ENCODE measurements around the gene PCBP1. TPM values are rescaled to one million over a fixed set of nuclear protein-coding genes. Genes with fewer than 3 reads are reported as not detected.

The PCBP1 gene
- polyA plus RNA-seq, 2 of the 4 experiments (the other 2 are of a cell fraction) = 86.8 to 304 TPM

DNA sequence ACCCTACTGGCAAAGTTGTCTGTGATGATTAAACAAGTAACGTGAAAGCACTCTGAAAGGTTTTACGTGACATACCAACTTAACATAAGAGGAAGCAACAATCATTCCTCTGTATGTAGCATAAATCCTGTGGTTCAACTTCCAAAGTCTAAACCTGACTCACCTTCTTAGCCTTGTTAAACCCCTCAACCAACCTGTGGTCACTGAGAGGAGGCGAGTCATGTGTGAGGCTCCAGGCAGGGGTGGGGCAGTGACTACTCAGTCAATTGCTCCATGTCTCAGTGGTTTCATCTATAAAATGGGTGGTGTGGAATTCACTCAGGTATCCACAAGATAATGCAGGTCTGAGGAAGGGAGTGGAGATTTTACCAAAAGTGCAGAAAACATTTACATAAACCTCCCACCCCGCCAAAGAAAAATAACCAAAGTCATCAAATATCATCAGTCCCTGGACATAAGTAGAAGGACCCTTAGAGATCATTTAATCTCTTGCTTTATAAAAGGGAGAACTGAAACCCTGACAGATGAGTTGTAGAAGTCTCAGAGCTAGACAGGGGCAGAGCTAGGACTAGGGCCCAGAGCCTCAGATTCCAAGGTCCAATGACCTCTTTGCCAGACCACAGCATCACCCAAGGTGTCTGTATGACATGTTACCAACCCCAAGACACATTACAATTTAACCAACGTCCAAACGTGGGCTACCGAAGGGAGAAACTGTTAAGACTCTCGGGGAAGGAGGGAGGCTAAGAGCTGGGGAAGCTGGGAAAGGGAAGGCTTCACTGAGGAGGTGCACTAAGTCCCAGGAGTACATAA lies 3.7 kb upstream of the PCBP1 start:
- WGBS (ENCODE audit: missing lambda C conversion rate) = 84% methylated on average over 8 of the region's 8 CpGs
- Histone ChIP-seq H3K4me3 (no peak overlapping the region), H3K27ac (0 out of 6 replicates have a peak overlapping the region, but pooled peaks of 1 of the 2 experiments have one; percentile 27), H3K4me1 (peaks cover 20% of the 10 kb centered on the region), H3K4me2 (no peak overlapping the region), H3K9me3 (no peaks in the 10 kb centered on the region)
- no peak for TF ChIP-seq TP53 (CRISPR knock-in tag; IDR thresholded peaks at IDR 0.05)
- no peak for TF ChIP-seq MAFK (IDR thresholded peaks at IDR 0.05; ENCODE audit: partially characterized antibody)
- TF ChIP-seq, protein P1, sequence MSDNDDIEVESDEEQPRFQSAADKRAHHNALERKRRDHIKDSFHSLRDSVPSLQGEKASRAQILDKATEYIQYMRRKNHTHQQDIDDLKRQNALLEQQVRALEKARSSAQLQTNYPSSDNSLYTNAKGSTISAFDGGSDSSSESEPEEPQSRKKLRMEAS (IDR thresholded peaks at IDR 0.05) = no peak
- TF ChIP-seq MAZ (IDR thresholded peaks at IDR 0.05; ENCODE audit: borderline replicate concordance, low read depth, low read length) = no peak
- peak; percentile 72; the same call in 1 of the 2 replicates for TF ChIP-seq KDM1A (IDR thresholded peaks at IDR 0.05; ENCODE audit: low read depth)
- TF ChIP-seq, protein P2, sequence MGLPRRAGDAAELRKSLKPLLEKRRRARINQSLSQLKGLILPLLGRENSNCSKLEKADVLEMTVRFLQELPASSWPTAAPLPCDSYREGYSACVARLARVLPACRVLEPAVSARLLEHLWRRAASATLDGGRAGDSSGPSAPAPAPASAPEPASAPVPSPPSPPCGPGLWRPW (IDR thresholded peaks at IDR 0.05) = no peak
- no peak for TF ChIP-seq FOSL2 (IDR thresholded peaks at IDR 0.05)
- TF ChIP-seq FOSL2 (CRISPR knock-in tag; IDR thresholded peaks at IDR 0.05) = peak; percentile 48; the same call in 1 of the 2 replicates
- DNase-seq (ENCODE audit: low read depth in 1 of 2, low spot score in 1 of 2) = peak in 1 of 2 experiments; percentile 67
- ChIA-PET POLR2A (interaction anchor here (6.1 kb wide), 1 partner anchor 169 kb away, joined by 51 read pairs; the partner anchor contains the start of gene MXD1), CTCF (interaction anchor here (0.6 to 4.9 kb wide), 6 partner anchors 12 to 713 kb away, joined by 3 to 27 read pairs (median 8); partner anchors contain the start of gene MXD1)
- ATAC-seq = no peak
- FAIRE-seq = no peak

DNA sequence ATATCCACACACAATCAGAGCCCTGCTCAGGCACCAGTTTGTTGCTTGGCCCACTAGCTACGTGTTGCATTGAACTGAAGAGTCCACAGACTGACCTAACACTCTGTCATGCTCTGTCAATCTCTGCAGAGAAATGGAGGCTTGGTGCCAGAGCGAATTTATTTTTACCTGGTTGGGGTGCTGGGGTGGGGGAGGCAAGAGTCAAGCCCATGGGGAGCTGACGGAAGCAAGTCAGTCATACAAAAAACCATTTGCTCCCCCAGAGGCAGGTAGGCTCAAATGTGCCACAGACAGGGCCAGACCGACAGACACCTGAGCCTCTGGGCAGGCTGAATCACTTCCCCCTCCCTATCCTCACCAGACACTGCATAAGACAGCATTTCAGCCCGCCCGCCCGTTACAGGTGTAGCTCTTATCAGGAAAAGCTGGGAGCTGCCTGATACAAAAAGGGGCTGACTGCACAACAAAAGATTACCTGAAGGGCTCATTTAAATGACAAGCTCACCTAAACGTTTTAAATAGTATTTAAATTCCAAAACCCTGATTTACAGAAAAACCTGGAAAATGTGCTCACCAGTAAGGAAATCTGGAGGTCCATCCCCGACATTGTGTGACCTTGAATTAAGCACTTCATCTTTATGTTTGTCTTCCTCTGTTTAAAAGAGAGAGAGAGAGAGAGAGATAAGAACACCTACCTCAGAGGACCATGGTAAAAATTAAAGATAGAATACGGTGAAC lies 2.1 kb upstream of the PCBP1 start:
- Histone ChIP-seq H3K4me1 (peaks cover 28% of the 10 kb centered on the region), H3K4me2 (peak overlapping the region; percentile 91), H3K27ac (peak overlapping the region; percentile 96 to 100), H3K4me3 (no peak overlapping the region), H3K9me3 (no peaks in the 10 kb centered on the region)
- no peak for DNase-seq (ENCODE audit: low read depth in 1 of 2, low spot score in 1 of 2)
- ChIA-PET CTCF (interaction anchor here (0.6 to 4.9 kb wide), 10 partner anchors 9 to 218 kb away, joined by 3 to 27 read pairs (median 4); partner anchors contain the start of gene MXD1), POLR2A (interaction anchor here (0.9 to 6.1 kb wide), 5 partner anchors 24 to 171 kb away, joined by 3 to 51 read pairs (median 5); partner anchors contain the start of gene MXD1)
- no peak for FAIRE-seq
- 91% methylated on average over 10 of the region's 10 CpGs for WGBS (ENCODE audit: missing lambda C conversion rate)
- ATAC-seq = no peak
- TF ChIP-seq, protein P1 (IDR thresholded peaks at IDR 0.05) = no peak
- TF ChIP-seq EP300 (IDR thresholded peaks at IDR 0.05) (no peak), NFE2L2 (conservative IDR thresholded peaks at IDR 0.05; ENCODE audit: low read length) (no peak), HOXB13 (CRISPR knock-in tag; IDR thresholded peaks at IDR 0.05; ENCODE audit: low read depth) (no peak), RFX5 (IDR thresholded peaks at IDR 0.05) (no peak), NR3C1 (IDR thresholded peaks at IDR 0.05) (no peak), RAD21 (conservative IDR thresholded peaks at IDR 0.05 in 1 of 2, IDR thresholded peaks at IDR 0.05 in 1 of 2) (no peak), HEYL (CRISPR knock-in tag; IDR thresholded peaks at IDR 0.05) (no peak), ZFP36 (IDR thresholded peaks at IDR 0.05; ENCODE audit: borderline replicate concordance, partially characterized antibody) (no peak), JUNB (IDR thresholded peaks at IDR 0.05) (no peak), PHF8 (IDR thresholded peaks at IDR 0.05; ENCODE audit: borderline replicate concordance, low read depth) (no peak), ZSCAN20 (CRISPR knock-in tag; IDR thresholded peaks at IDR 0.05) (no peak)
- TF ChIP-seq, protein P3, sequence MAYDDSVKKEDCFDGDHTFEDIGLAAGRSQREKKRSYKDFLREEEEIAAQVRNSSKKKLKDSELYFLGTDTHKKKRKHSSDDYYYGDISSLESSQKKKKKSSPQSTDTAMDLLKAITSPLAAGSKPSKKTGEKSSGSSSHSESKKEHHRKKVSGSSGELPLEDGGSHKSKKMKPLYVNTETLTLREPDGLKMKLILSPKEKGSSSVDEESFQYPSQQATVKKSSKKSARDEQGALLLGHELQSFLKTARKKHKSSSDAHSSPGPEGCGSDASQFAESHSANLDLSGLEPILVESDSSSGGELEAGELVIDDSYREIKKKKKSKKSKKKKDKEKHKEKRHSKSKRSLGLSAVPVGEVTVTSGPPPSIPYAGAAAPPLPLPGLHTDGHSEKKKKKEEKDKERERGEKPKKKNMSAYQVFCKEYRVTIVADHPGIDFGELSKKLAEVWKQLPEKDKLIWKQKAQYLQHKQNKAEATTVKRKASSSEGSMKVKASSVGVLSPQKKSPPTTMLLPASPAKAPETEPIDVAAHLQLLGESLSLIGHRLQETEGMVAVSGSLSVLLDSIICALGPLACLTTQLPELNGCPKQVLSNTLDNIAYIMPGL (CRISPR knock-in tag; IDR thresholded peaks at IDR 0.05; ENCODE audit: borderline replicate concordance) = no peak
- TF ChIP-seq, protein P2 (IDR thresholded peaks at IDR 0.05) = no peak

Data from A549 (cell line).